ENCODE results near the gene CREB3L2.

CREB3L2 gene

DNA sequence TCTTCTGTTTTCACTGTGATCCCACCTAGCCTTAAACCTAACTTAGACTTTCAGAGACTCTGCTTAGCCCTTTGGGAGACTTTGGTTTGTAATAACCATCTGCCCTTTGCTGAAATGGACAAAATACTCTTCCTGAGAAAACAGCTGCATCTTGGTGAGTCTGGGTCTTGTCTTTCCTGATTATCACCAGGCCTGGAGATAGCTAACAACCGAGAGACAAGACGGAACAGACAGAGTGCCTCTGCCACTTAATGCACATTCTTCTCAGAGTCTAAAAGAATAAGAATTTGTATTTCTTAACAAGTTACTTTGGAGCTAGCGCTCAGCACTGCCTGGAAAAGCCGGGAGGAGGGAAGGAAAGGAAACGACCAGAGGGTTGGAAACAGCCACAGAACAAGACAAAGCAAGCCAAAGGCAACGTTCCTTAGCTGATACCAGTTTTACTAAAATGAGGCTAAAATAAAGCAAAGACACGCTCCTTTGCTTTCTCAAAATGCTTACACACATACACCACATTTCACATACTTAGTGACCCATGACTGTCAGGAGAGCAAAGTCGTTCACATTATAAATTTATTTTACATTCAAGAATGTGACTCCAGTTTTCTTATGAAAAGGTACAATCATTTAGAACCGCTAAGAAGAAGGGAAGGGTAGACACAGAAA is 84.8 kb downstream of the CREB3L2 start:
- Histone ChIP-seq H4K20me1 (ENCODE audit: low read depth, low read length) (no peaks in the 10 kb centered on the region), H3K9ac (ENCODE audit: low read length) (no peak overlapping the region), H2AFZ (ENCODE audit: low read depth, low read length, severe bottlenecking) (no peak overlapping the region), H3K79me2 (ENCODE audit: insufficient read depth, low read length) (no peaks in the 10 kb centered on the region), H3K9me2 (replicated peaks; ENCODE audit: insufficient read depth, low read length) (no peaks in the 10 kb centered on the region), H3K27ac (ENCODE audit: low read depth, low read length) (no peak overlapping the region), H3K36me3 (ENCODE audit: low read length) (no peaks in the 10 kb centered on the region), H3F3A (ENCODE audit: insufficient read depth) (no peaks in the 10 kb centered on the region), H3K9me3 (ENCODE audit: insufficient read depth, low read length) (no peaks in the 10 kb centered on the region), H3K4me2 (ENCODE audit: low read depth, low read length, poor library complexity, severe bottlenecking) (no peak overlapping the region), H3K27me3 (ENCODE audit: low read length) (no peaks in the 10 kb centered on the region), H3K4me3 (ENCODE audit: insufficient read depth, low read length, poor library complexity, severe bottlenecking) (no peak overlapping the region)
- TF ChIP-seq, protein P1, sequence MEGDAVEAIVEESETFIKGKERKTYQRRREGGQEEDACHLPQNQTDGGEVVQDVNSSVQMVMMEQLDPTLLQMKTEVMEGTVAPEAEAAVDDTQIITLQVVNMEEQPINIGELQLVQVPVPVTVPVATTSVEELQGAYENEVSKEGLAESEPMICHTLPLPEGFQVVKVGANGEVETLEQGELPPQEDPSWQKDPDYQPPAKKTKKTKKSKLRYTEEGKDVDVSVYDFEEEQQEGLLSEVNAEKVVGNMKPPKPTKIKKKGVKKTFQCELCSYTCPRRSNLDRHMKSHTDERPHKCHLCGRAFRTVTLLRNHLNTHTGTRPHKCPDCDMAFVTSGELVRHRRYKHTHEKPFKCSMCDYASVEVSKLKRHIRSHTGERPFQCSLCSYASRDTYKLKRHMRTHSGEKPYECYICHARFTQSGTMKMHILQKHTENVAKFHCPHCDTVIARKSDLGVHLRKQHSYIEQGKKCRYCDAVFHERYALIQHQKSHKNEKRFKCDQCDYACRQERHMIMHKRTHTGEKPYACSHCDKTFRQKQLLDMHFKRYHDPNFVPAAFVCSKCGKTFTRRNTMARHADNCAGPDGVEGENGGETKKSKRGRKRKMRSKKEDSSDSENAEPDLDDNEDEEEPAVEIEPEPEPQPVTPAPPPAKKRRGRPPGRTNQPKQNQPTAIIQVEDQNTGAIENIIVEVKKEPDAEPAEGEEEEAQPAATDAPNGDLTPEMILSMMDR (IDR thresholded peaks at IDR 0.05; ENCODE audit: insufficient read depth, low read length, poor library complexity, severe bottlenecking) = no peak
- TF ChIP-seq EZH2phosphoT487 (conservative IDR thresholded peaks at IDR 0.05; ENCODE audit: low read length) = no peak

DNA sequence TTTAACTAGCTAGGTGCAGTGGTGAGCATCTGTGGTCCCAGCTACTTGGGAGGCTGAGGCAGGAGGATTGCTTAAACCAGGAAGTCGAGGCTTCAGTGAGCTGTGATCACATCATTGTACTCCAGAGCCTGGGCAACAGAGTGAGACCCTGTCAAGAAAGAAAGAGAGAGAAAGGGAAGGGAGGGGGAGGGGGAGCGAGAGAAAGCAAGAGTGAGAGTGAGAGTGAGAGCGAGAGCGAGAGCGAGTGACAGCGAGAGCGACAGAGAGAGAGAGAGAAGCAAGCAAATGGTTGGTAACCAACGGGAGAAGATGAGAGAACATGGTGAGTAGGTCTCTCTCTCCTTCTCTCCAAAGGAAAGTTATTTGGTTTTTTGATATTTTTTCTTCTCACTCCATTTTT is 85.3 kb downstream of the CREB3L2 start:
- H3F3A ChIP-seq (ENCODE audit: insufficient read depth) = no peaks in the 10 kb centered on the region

DNA sequence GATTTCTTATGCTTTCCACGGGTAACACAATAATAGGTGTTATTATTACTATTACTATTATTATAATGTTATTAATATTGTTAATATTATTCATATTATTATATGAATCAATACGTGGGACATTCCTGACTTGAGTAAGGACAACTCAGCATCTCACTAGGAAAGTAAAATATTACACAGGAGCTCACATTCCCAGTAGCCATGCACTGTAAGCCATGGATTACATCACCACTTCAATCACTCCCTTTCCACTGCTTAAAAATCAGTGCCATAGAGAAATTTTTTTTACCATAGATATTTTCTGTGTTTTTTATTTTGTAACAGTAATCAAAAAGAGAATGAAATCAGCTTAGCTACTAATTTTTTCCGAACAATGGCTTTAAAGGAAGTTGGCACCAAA is 86.6 kb downstream of the CREB3L2 start:
- Histone ChIP-seq H3K9me3 (ENCODE audit: insufficient read depth, low read length) (no peaks in the 10 kb centered on the region), H3K4me2 (ENCODE audit: low read depth, low read length, poor library complexity, severe bottlenecking) (no peak overlapping the region), H3F3A (ENCODE audit: insufficient read depth) (no peaks in the 10 kb centered on the region), H3K27ac (ENCODE audit: low read depth, low read length) (no peak overlapping the region), H2AFZ (ENCODE audit: low read depth, low read length, severe bottlenecking) (no peak overlapping the region), H3K9me2 (replicated peaks; ENCODE audit: insufficient read depth, low read length) (no peaks in the 10 kb centered on the region), H3K4me3 (ENCODE audit: insufficient read depth, low read length, poor library complexity, severe bottlenecking) (no peak overlapping the region), H3K36me3 (ENCODE audit: low read length) (no peaks in the 10 kb centered on the region), H3K79me2 (ENCODE audit: insufficient read depth, low read length) (no peaks in the 10 kb centered on the region), H3K9ac (ENCODE audit: low read length) (no peak overlapping the region), H3K27me3 (ENCODE audit: low read length) (no peaks in the 10 kb centered on the region), H4K20me1 (ENCODE audit: low read depth, low read length) (no peaks in the 10 kb centered on the region)
- TF ChIP-seq, protein P1 (IDR thresholded peaks at IDR 0.05; ENCODE audit: insufficient read depth, low read length, poor library complexity, severe bottlenecking) = no peak
- no peak for TF ChIP-seq EZH2phosphoT487 (conservative IDR thresholded peaks at IDR 0.05; ENCODE audit: low read length)

More for the DNA sequence above, 85.3 kb downstream of the CREB3L2 start:
- Histone ChIP-seq H3K27me3 (ENCODE audit: low read length) (no peaks in the 10 kb centered on the region), H3K27ac (ENCODE audit: low read depth, low read length) (no peak overlapping the region), H3K9ac (ENCODE audit: low read length) (no peak overlapping the region), H3K9me3 (ENCODE audit: insufficient read depth, low read length) (no peaks in the 10 kb centered on the region), H3K36me3 (ENCODE audit: low read length) (no peaks in the 10 kb centered on the region), H3K4me2 (ENCODE audit: low read depth, low read length, poor library complexity, severe bottlenecking) (no peak overlapping the region), H3K9me2 (replicated peaks; ENCODE audit: insufficient read depth, low read length) (no peaks in the 10 kb centered on the region), H4K20me1 (ENCODE audit: low read depth, low read length) (no peaks in the 10 kb centered on the region), H2AFZ (ENCODE audit: low read depth, low read length, severe bottlenecking) (no peak overlapping the region), H3K79me2 (ENCODE audit: insufficient read depth, low read length) (no peaks in the 10 kb centered on the region), H3K4me3 (ENCODE audit: insufficient read depth, low read length, poor library complexity, severe bottlenecking) (no peak overlapping the region)
- TF ChIP-seq, protein P1 (IDR thresholded peaks at IDR 0.05; ENCODE audit: insufficient read depth, low read length, poor library complexity, severe bottlenecking) = no peak
- TF ChIP-seq EZH2phosphoT487 (conservative IDR thresholded peaks at IDR 0.05; ENCODE audit: low read length) = no peak

All from SU-DHL-6 (cell line).